ENCODE data around the gene TOMM6. TPM values are rescaled to one million over a fixed set of nuclear protein-coding genes. Genes with fewer than 3 reads are reported as not detected.

The TOMM6 gene
- total RNA-seq, 1 donor from 2014 or later = 167 TPM

- Mint-ChIP-seq H3K36me3 (ENCODE audit: low read depth, unreplicated experiment) (no peaks in the 10 kb centered on the region), H3K4me3 (ENCODE audit: unreplicated experiment) (no peak overlapping the region)
- no peak for DNase-seq (ENCODE audit: low spot score)
These were observed 39.4 kb upstream of the TOMM6 start for GRCh38 chr6:41748102-41748477.

GRCh38 chr6:41748542-41748941, 39.0 kb upstream of the TOMM6 start:
- Mint-ChIP-seq H3K27ac (ENCODE audit: unreplicated experiment) (no peak overlapping the region), H3K27me3 (ENCODE audit: unreplicated experiment) (peaks cover 5% of the 10 kb centered on the region), H3K4me1 (ENCODE audit: unreplicated experiment) (peaks cover 7% of the 10 kb centered on the region), H3K36me3 (ENCODE audit: low read depth, unreplicated experiment) (no peaks in the 10 kb centered on the region), H3K4me3 (ENCODE audit: unreplicated experiment) (no peak overlapping the region), H3K9me3 (ENCODE audit: unreplicated experiment) (no peaks in the 10 kb centered on the region)
- no peak for TF ChIP-seq CTCF (IDR thresholded peaks at IDR 0.05; ENCODE audit: unreplicated experiment)
- DNase-seq (ENCODE audit: low spot score) = no peak

More at GRCh38 chr6:41748102-41748477, 39.4 kb upstream of the TOMM6 start:
- Mint-ChIP-seq H3K27me3 (ENCODE audit: unreplicated experiment) (peaks cover 6% of the 10 kb centered on the region), H3K4me1 (ENCODE audit: unreplicated experiment) (peaks cover 7% of the 10 kb centered on the region), H3K9me3 (ENCODE audit: unreplicated experiment) (no peaks in the 10 kb centered on the region), H3K27ac (ENCODE audit: unreplicated experiment) (no peak overlapping the region)
- TF ChIP-seq CTCF (IDR thresholded peaks at IDR 0.05; ENCODE audit: unreplicated experiment) = no peak

GRCh38 chr6:41750374-41750773, 37.1 kb upstream of the TOMM6 start:
- Mint-ChIP-seq H3K4me3 (ENCODE audit: unreplicated experiment) (no peak overlapping the region), H3K36me3 (ENCODE audit: low read depth, unreplicated experiment) (no peaks in the 10 kb centered on the region), H3K9me3 (ENCODE audit: unreplicated experiment) (no peaks in the 10 kb centered on the region), H3K27ac (ENCODE audit: unreplicated experiment) (no peak overlapping the region), H3K4me1 (ENCODE audit: unreplicated experiment) (peaks cover 7% of the 10 kb centered on the region), H3K27me3 (ENCODE audit: unreplicated experiment) (peaks cover 5% of the 10 kb centered on the region)
- DNase-seq (ENCODE audit: low spot score) = no peak
- no peak for TF ChIP-seq CTCF (IDR thresholded peaks at IDR 0.05; ENCODE audit: unreplicated experiment)

GRCh38 chr6:41755895-41756294, 31.6 kb upstream of the TOMM6 start:
- no peak overlapping the region for H3K27ac Mint-ChIP-seq (ENCODE audit: unreplicated experiment)
- H3K4me1 Mint-ChIP-seq (ENCODE audit: unreplicated experiment) = no peaks in the 10 kb centered on the region
- DNase-seq (ENCODE audit: low spot score) = no peak
- no peak overlapping the region for H3K4me3 Mint-ChIP-seq (ENCODE audit: unreplicated experiment)
- no peaks in the 10 kb centered on the region for H3K36me3 Mint-ChIP-seq (ENCODE audit: low read depth, unreplicated experiment)
- peaks cover 2% of the 10 kb centered on the region for H3K27me3 Mint-ChIP-seq (ENCODE audit: unreplicated experiment)
- TF ChIP-seq CTCF (IDR thresholded peaks at IDR 0.05; ENCODE audit: unreplicated experiment) = no peak
- no peaks in the 10 kb centered on the region for H3K9me3 Mint-ChIP-seq (ENCODE audit: unreplicated experiment)

GRCh38 chr6:41756354-41756753, 31.1 kb upstream of the TOMM6 start:
- H3K4me3 Mint-ChIP-seq (ENCODE audit: unreplicated experiment) = no peak overlapping the region
- no peak overlapping the region for H3K27ac Mint-ChIP-seq (ENCODE audit: unreplicated experiment)
- no peak for DNase-seq (ENCODE audit: low spot score)
- peaks cover 2% of the 10 kb centered on the region for H3K36me3 Mint-ChIP-seq (ENCODE audit: low read depth, unreplicated experiment)
- H3K27me3 Mint-ChIP-seq (ENCODE audit: unreplicated experiment) = peaks cover 2% of the 10 kb centered on the region
- H3K9me3 Mint-ChIP-seq (ENCODE audit: unreplicated experiment) = no peaks in the 10 kb centered on the region
- no peak for TF ChIP-seq CTCF (IDR thresholded peaks at IDR 0.05; ENCODE audit: unreplicated experiment)
- H3K4me1 Mint-ChIP-seq (ENCODE audit: unreplicated experiment) = peaks cover 1% of the 10 kb centered on the region
